Esophagus squamous epithelium (tissue), 4 donors: ENCODE data around the gene ZNF616.

ENCODE experiments used
- CTCF ChIP-seq, 6 experiments: fragments of 450-650 bp in 4 of 6; fragments of 200-600 bp in 2 of 6; sonication (generic) in 2 of 6; IDR thresholded peaks; one replicate each; pipeline ENCODE4 v1.5.1; 2016 to 2019; ENCODE audit warnings: antibody characterized with exemption in 6 of 6, mild to moderate bottlenecking in 4 of 6, moderate library complexity in 4 of 6
- POLR2A ChIP-seq, 4 donors: fragments of 450-650 bp; IDR thresholded peaks; one replicate each; pipeline ENCODE4 v1.6.1; 2017; ENCODE audit warnings: antibody characterized with exemption in 4 of 4, mild to moderate bottlenecking in 4 of 4, moderate library complexity in 3 of 4

GRCh38 chr19:52114691-52115090, 25.0 kb downstream of the ZNF616 start:
- TF ChIP-seq CTCF (IDR thresholded peaks at IDR 0.05) (no peak), POLR2A (IDR thresholded peaks at IDR 0.05) (no peak)
